Measurements from ENCODE around the gene CPSF4L.

The CPSF4L gene

DNA sequence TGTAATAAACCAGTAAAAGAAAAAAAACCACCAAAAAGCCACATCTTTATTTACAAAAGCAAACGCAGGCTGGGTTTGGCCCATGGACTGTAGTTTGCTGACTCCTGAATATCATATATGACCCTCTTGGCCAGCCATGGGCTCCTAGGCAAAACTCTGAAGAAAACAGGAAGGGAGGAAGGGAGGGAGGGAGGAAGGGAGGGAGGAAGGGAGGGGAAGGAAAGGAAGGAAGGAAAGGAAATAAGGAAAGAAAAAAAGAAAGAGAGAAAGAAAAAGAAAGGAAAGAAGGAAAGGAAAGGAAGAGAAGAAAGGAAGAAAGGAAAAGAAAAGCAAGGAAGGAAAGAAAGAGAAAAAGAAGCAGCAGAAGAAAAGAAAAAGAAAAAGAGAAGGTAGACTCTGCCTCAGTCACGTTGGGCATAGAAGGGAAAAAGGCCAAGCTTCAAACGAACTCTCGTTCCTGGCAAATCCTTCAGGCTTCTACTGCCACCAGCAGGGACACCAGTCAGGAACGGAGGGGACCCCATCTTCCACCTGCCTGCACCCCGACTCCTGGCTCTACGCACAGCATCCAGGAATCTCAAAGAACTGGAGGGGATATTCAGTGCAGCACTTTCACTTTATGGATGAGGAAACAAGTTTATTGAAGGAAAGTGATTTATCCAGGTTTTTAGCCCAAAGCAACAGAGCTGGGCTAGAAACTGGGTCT is 28.0 kb upstream of the CPSF4L start:
- no peak for DNase-seq

DNA sequence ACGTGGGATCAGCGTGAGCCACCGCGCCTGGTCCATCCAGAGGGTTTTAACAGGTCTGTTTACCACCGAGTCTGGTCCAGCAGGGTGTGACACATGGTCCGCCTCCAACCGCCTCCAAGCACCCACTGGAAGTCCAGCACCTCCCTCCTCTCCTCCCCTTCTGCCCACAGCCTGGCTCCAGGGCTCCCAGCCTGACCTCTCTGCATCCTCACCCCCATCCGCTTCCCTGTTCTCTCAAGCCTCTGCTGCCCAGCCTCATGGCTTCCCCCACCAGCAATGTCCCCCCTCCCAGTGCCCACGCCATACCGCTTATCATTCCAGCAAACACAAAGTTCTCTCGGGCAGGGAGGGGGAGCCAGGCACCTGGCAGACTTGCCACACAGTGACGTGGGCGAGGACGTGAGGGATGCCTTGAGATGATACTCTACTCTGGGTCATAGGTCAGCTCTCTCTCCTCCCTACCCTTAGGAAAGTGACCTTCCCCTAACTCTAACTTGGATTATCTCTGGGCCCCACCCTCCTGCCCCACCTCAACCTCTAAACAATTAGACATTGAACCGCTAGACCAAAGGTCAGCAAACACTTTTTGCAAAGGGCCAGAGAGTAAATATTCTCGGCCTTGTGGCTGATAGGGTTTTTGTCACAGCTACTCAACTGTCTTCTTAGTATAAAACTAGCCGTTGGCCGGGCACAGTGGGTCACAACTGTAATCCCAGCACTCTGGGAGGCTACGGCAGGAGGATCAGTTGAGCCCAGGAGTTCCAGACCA is 27.0 kb upstream of the CPSF4L start:
- DNase-seq: no peak

DNA sequence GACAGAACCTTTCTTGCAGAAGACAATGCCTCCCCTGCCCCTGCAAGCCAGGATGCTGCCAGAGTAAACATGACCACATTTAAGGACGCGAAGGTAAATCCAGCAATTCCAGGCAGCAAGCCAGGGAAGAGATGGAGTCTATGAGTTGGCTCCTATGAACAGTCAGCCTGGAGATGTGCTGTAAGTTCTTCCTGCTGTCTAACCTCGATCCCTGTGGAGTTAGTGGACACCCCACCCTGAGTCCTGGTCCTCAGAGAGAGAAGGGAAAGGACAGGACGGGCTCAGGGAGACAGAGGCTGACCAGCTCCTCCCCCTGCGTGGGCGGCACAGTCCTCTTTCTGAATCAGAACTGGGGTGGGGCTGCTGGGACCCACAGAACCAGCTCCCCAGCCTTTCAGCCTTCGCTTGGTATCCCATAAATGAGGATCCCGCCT is 25.2 kb upstream of the CPSF4L start:
- DNase-seq: no peak

DNA sequence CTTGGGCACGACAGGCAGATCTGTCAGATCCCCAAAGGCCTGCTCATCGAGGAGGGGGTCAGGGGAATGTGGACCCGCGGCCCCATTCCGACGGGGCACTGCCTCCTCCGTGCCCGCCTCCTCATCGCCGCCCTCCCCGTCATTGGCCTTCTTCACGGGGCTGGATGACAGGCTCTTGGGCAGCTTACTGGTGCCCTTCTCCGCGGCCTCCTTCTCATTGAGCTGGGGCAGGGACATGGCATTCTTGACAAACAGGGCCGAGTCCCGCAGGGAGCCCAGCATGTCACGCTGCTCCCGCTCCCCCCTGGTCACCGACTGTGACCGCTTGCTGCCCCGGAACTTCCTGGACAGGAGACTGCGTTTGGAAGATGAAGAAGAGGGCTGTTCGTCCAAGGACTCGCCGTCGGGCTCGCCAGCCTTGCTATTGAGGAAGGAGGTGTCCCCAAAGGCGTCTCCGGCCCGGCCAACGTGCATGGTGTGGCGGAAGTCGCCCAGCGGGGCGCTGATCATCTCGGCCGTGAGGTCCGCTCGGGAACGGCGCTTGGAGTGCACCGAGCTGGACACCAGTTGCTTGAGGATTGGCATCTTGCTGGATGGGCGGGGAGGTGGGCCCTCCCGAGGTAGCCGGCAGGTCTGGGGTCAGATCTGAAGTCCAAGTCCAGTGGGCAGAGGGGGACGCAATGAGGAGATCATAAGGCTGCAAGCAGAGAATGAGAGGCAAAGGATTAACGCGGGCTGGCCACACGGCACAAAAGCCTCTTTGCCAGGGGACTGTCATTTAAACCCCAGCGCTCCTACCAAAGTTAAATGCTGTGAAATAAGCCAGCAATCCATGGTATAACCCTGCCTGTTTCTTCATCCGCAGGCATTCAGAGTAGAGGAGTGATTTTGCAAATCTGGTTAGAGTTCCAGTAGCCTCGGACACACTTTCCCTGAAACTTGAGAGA is 24.5 kb upstream of the CPSF4L start:
- no peak for DNase-seq

DNA sequence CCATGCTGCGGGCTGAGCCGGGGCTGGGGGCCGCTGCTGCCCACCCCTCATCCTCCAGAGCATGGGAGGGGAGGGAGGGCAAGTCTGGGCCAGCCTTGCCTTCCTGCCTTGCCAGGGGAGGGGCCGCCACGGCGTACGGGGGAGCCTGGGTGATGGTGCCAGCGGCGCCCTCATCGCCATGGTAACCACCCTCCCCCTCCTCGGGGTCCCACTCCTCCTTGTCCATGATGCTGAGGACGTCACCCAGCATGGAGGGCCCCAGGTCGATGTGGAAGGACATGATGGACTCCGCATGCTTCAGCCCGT is 23.9 kb upstream of the CPSF4L start:
- no peak for DNase-seq

GRCh38 chr17:73284906-73285602 is 23.4 kb upstream of the CPSF4L start:
- no peak for DNase-seq

- DNase-seq: no peak
These were observed 22.7 kb upstream of the CPSF4L start for GRCh38 chr17:73284354-73284753.

DNA sequence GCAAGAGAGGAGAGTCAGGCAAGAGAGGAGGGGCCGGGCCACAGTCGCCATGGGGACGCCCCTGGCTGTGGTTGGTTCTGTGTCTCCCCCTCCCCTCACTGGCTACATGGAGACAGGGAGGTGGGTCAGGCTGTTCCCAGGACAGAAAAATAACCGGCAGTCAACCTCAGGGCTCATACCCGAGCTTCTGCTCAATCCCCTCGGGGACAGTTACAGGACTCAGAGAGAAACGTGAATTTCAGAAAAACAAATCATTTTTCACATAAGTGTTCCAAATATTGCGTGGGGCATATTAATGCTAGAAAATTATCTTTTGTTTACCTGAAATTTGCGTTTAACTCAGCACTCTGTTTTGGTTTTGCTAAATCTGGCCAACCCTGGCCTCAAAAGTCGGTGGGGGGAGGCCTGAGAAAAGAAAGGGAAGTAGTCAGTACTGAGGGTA is 22.2 kb upstream of the CPSF4L start:
- DNase-seq: no peak

DNA sequence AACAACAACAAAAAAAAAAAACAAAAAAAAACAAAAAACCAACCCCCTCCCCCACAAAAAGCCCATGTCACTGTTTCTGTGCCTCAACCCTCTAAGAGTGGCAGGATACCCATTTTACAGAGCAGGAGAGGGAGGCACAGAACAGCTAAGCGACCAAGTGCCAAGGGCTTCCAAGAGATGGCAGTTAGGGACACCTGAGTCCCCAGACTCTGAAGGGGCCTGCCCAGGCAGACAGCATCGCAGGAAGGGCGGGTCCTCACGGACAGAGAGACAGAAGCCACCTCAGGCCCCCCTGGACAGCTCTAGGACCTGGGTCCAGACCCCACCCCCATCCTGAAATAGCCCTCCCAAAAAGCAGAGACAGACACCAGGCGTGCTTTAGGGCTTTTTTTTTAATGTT is 21.6 kb upstream of the CPSF4L start:
- DNase-seq: no peak

DNA sequence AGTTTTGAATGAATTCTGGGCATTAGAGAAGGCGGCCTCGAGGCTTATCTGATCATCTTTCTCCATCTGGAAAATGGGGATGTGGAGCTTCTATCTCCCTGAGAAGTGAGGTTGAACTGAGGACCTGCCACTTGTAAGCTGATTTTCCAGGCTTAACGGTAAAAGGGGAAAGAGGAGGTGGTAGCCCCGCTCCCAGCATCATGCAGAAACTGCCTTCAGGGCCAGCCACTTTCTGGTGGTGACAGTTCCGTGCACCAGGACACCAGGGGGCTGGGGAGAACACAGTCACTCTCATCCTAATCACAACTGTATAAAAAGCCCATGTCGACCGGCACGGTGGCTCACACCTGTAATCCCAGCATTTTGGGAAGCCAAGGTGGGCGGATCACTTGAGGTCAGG is 20.9 kb upstream of the CPSF4L start:
- DNase-seq: no peak

DNA sequence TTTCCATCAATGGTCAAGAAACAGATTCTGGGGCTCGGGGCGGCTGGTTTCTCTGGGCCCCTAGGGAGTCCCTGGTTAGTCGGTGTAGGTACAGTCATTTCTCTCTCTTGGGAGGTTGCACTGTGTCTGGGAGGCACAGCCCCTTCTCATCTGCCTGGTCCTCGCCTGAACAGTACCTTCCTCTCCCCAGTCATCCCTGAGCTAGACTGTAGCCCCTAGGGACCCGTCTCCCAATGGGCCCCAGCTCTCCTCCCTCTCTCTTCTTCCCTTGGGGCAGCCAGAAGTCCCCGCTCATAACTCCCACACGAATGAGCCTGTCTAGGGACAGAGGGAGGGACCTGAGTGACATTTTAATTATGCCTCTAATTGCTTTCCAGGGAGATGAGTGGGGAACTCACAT is 20.2 kb upstream of the CPSF4L start:
- DNase-seq: no peak

- DNase-seq: no peak
These were observed 18.5 kb upstream of the CPSF4L start for GRCh38 chr17:73280191-73280590.

DNA sequence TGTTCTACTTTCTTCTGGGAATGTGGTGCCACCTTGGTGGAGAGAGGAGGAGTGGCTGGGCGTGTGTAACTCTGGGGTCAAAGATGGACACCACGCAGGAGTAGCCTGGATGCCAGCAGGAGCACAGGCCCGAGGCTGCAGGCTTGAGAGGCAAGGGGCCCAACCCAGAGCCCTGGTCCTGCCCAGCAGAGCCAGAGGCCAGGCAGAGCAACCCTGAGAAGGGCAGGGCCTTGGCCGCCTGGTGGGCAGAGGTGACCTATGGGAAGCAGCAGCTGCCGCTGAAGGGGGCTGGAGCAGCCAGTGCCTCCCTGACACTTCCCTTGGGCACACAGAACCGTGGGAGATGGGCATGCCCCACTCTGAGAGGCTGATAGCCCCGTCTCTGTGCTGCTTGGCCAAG is 18.0 kb upstream of the CPSF4L start:
- DNase-seq: no peak

- DNase-seq: peak in 1 of 2 donors; percentile 28
These were observed 17.1 kb upstream of the CPSF4L start for GRCh38 chr17:73278465-73279453.

DNA sequence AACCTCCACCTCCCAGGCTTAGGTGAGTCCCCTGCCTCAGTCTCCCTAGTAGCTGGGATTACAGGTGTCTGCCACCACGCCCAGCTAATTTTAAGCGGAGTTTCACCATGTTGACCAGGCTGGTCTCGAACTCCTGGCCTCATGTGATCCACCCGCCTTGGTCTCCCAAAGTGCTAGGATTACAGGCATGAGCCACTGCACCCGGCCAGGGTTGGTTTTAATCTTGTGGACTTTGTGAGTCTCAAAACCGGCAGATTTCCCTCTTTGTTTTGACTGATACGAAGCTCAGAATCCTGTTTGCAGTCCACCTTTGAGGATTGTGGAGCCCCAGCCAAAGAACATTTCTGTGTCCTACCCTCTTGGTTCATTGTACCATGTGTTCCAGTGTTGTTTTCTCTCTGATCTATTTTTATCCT is 16.4 kb upstream of the CPSF4L start:
- DNase-seq: no peak

- no peak for DNase-seq
These were observed 12.8 kb upstream of the CPSF4L start for GRCh38 chr17:73274490-73274889.

- peak in 1 of 2 donors; percentile 25 for DNase-seq
These were observed 11.2 kb upstream of the CPSF4L start for GRCh38 chr17:73272906-73273218.

DNA sequence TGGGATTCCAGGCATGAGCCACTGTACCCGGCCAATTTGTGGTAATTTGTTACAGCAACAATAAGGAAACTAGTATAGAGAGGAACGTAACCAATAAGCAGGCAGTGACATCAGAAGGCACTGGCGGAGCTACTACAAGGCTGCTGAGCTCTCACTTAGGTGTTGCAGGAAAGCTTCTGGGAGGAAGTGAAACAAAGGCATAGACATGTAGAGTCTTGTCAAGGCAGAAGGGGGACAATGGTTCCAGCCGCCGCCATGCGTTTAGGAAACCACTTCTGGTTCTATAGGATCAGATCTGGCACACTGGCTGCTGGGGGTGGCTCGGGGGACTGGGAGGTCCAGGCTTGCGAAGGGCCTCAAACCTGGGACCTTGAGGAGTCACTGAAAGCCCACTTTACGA is 9.4 kb upstream of the CPSF4L start:
- no peak for DNase-seq

- DNase-seq: no peak
These were observed 8.1 kb upstream of the CPSF4L start for GRCh38 chr17:73269791-73270190.

DNA sequence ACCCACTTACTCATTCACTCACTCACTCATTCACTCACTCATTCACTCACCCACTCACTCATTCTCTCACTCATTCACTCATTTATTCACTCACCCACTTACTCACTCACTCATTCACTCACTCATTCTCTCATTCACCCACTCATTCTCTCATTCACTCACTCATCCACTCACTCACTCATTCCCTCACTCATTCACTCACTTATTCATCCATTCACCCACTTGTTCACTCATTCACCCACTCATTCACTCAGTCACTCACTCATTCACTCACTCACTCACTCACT is 7.6 kb upstream of the CPSF4L start:
- DNase-seq: no peak

GRCh38 chr17:73268582-73269328 is 7.1 kb upstream of the CPSF4L start:
- DNase-seq: no peak
